WERI-Rb-1 (cell line): Measurements from ENCODE around the gene PCDHA4.
"Not testable (repeated sequence)": the region's sequence is repeated elsewhere in the genome, so short reads cannot be mapped to it uniquely, and the experiment has no call there.

Experiments used
- DNase-seq: peaks from one replicate; pipeline ENCODE4 v3.0.0-alpha.2; 2020
- H3K27ac ChIP-seq: fragments of 250-450 bp; sonication (Bioruptor Pico); 2 replicates; pipeline ENCODE4 v1.5.1; 2020; ENCODE audit warnings: mild to moderate bottlenecking, moderate library complexity
- H3K27me3 ChIP-seq: fragments of 250-450 bp; sonication (Bioruptor Pico); 2 replicates; pipeline ENCODE4 v1.5.1; 2021; ENCODE audit warnings: mild to moderate bottlenecking, low read depth, moderate library complexity; ENCODE audit not compliant: insufficient read depth, severe bottlenecking
- H3K36me3 ChIP-seq: fragments of 250-450 bp; sonication (Bioruptor Pico); 2 replicates; pipeline ENCODE4 v1.5.1; 2020; ENCODE audit warnings: mild to moderate bottlenecking, moderate library complexity
- H3K4me3 ChIP-seq: 2 replicates; pipeline ENCODE4 v1.5.1; 2011; ENCODE audit warnings: low read depth, mild to moderate bottlenecking, control low read depth, low read length
- H3K9me3 ChIP-seq: fragments of 250-450 bp; sonication (Bioruptor Pico); 2 replicates; pipeline ENCODE4 v1.5.1; 2021; ENCODE audit warnings: mild to moderate bottlenecking, moderate library complexity; ENCODE audit not compliant: severe bottlenecking
- TF ChIP-seq, protein P1 (sequence below): IDR thresholded peaks from 2 replicates; pipeline ENCODE4 v1.5.1; 2011; ENCODE audit warnings: low read depth, mild to moderate bottlenecking, control low read depth, inconsistent platforms, low read length

The PCDHA4 gene

DNA sequence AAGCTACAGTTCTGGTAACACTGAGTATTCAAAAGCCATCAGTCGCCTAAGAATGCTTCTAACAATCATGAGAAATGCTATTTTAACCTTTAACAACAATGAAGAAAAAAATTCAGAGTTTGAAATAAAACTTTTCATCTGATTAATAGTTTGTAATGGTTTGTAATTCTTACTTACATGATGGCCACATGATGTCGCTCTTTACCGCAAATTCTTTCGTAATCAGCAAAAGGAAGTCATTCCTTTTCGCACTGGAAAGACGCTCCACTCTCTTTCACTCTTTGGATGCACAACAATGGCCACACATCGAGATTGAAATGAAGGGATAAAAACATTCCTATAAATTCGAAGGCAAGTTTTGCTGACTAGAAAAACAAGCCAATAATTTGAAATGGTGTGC is 27.1 kb downstream of the PCDHA4 start, which contains the start of gene PCDHA7:
PCDHA7 (plus strand) TSS at position 277 of the 400 bp plus-strand sequence; CDS start at position 392, 115 bp downstream.
- H3K36me3 ChIP-seq: no peaks in the 10 kb centered on the region
- peaks cover 3% of the 10 kb centered on the region for H3K9me3 ChIP-seq
- no peak for DNase-seq
- peak within 1 kb of the TSS; percentile 70 for H3K27ac ChIP-seq
- TF ChIP-seq, protein P1, sequence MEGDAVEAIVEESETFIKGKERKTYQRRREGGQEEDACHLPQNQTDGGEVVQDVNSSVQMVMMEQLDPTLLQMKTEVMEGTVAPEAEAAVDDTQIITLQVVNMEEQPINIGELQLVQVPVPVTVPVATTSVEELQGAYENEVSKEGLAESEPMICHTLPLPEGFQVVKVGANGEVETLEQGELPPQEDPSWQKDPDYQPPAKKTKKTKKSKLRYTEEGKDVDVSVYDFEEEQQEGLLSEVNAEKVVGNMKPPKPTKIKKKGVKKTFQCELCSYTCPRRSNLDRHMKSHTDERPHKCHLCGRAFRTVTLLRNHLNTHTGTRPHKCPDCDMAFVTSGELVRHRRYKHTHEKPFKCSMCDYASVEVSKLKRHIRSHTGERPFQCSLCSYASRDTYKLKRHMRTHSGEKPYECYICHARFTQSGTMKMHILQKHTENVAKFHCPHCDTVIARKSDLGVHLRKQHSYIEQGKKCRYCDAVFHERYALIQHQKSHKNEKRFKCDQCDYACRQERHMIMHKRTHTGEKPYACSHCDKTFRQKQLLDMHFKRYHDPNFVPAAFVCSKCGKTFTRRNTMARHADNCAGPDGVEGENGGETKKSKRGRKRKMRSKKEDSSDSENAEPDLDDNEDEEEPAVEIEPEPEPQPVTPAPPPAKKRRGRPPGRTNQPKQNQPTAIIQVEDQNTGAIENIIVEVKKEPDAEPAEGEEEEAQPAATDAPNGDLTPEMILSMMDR: 0 out of 2 replicates have a peak, but pooled peaks have one; percentile 15
- H3K4me3 ChIP-seq: peak within 1 kb of the TSS; percentile 81
- H3K27me3 ChIP-seq: no peaks in the 10 kb centered on the region

DNA sequence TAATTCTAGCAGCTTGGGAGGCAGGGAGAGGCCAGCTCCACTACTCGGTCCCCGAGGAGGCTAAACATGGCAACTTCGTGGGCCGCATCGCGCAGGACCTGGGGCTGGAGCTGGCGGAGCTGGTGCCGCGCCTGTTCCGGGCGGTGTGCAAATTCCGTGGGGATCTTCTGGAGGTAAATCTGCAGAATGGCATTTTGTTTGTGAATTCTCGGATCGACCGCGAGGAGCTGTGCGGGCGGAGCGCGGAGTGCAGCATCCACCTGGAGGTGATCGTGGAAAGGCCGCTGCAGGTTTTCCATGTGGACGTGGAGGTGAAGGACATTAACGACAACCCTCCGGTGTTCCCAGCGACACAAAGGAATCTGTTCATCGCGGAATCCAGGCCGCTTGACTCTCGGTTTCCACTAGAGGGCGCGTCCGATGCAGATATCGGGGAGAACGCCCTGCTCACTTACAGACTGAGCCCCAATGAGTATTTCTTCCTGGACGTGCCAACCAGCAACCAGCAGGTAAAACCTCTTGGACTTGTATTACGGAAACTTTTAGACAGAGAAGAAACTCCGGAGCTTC is 27.7 kb downstream of the PCDHA4 start:
- DNase-seq: peak; percentile 33
- not testable (repeated sequence) for H3K27me3 ChIP-seq, H3K36me3 ChIP-seq, H3K9me3 ChIP-seq
- Histone ChIP-seq H3K4me3 (peak overlapping the region; percentile 81), H3K27ac (peak overlapping the region; percentile 70)
- TF ChIP-seq, protein P1: 0 out of 2 replicates have a peak, but pooled peaks have one; percentile 15

DNA sequence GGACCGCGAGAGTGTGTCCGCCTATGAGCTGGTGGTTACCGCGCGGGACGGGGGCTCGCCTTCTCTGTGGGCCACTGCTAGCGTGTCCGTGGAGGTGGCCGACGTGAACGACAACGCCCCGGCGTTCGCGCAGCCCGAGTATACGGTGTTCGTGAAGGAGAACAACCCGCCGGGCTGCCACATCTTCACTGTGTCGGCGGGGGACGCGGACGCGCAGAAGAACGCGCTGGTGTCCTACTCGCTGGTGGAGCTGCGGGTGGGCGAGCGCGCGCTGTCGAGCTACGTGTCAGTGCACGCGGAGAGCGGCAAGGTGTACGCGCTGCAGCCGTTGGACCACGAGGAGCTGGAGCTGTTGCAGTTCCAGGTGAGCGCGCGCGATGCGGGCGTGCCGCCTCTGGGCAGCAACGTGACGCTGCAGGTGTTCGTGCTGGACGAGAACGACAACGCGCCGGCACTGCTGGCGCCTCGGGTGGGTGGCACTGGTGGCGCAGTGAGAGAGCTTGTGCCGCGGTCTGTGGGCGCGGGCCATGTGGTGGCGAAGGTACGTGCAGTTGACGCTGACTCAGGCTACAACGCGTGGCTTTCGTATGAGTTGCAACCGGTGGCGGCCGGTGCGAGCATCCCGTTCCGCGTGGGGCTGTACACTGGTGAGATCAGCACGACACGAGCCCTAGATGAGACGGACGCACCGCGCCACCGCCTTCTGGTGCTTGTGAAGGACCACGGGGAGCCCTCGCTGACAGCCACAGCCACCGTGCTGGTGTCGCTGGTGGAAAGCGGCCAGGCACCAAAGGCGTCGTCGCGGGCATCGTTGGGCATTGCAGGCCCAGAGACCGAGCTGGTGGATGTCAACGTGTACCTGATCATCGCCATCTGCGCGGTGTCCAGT is 29.0 kb downstream of the PCDHA4 start:
- Histone ChIP-seq H3K27me3 (no peaks in the 10 kb centered on the region), H3K4me3 (no peak overlapping the region), H3K27ac (no peak overlapping the region), H3K9me3 (peaks cover 2% of the 10 kb centered on the region), H3K36me3 (no peaks in the 10 kb centered on the region)
- TF ChIP-seq, protein P1: no peak
- no peak for DNase-seq

DNA sequence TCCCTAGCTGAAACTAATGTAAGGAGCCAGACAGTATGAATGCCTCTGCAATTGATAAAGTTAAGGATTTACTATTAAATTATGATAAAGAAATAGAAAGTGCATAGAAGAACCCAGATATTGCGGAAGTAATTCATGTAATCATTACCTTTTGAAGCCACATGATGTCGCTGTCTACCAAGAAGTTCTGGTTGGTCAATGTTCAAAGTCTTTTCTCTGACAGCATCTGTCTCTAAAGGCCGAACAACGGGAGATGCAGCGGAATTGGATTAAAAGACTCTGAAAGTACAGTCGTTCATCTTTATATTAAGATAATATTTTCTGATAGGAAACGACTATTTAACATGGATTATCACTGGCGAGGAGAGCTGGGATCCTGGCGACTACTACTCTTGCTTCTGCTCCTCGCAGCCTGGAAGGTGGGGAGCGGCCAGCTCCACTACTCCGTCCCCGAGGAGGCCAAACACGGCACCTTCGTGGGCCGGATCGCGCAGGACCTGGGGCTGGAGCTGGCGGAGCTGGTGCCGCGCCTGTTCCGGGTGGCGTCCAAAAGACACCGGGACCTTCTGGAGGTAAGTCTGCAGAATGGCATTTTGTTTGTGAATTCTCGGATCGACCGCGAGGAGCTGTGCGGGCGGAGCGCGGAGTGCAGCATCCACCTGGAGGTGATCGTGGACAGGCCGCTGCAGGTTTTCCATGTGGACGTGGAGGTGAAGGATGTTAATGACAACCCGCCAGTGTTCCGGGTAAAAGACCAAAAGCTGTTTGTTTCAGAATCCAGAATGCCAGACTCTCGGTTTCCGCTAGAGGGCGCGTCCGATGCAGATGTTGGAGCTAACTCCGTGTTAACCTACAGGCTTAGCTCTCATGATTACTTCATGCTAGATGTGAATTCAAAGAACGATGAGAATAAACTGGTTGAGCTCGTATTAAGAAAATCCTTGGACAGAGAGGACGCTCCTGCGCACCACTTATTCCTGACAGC is 34.4 kb downstream of the PCDHA4 start, which contains the start of gene PCDHA8:
PCDHA8 (plus strand) TSS at position 210 of the 985 bp plus-strand sequence; CDS start at position 345, 135 bp downstream.
- Histone ChIP-seq H3K9me3 (peaks cover 4% of the 10 kb centered on the region), H3K36me3 (no peaks in the 10 kb centered on the region), H3K27ac (no peak within 1 kb of the TSS), H3K27me3 (no peaks in the 10 kb centered on the region), H3K4me3 (peak within 1 kb of the TSS; percentile 29)
- no peak for DNase-seq
- TF ChIP-seq, protein P1: peak; percentile 28; the same call in 1 of the 2 replicates
